GM18520 (cell line): ENCODE measurements around the gene ZFP91.

ENCODE experiments used
- ATAC-seq: cut with Tn5 transposase; IDR thresholded peaks from one replicate; pipeline ENCODE4 v1.9.1; 2021; ENCODE audit not compliant: unreplicated experiment

Gene ZFP91

DNA sequence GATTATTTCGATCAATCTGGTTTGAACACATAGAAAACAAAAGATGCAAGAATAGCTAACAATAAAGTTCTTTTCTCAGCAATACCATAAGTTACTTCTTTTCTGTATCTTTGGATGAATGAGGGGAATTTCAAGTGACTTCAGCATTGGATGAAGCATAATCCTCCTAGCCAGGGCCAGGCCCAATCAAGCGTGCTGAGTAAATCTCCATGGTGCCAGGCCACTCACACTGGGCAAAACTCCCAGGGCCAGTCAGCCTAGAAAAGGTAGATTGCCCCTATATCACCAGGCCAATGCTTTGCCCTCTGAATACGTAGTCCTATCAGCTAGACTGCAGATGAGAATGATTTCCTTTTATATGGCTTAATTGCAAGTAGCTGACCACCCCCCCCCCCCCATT, 49.6 kb downstream of the ZFP91 start:
- ATAC-seq, result no peak

DNA sequence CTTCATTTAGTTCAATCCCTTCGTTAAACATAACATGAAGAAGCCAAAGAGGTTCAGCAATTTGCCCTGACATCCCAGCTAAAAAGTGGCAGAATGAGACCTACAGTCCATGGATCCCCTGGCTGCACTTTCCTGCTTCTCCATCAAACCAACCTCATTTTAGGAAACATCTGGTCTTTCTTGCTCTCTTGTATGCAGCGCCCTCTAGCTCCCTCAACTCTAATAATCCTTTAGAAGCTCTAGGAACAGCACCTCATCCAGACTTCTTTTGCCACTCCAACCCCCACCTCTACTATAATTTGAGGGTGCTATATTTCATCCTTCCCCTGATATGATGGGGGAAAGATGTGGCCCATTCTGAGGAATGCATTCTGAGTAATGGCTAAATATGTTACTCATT, 51.0 kb downstream of the ZFP91 start:
- no peak for ATAC-seq

DNA sequence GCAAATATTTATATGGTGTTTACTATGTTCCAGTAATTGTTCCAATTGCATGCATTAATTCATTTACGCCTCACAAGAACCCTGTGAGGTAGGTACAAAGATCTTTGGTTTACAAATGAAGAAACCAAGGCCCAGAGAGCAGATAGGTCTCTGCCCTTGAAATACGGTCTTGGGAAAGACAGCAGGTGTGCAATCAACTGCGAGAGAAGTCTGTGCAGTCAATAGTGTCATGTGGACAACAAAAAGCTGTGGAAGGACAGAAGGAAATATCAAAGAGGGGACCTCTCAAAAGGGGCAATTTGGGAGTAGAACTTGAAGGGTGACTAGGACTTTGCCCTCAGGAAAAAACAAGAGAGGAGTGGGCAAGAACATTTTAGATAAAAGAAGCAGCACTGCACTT, 52.5 kb downstream of the ZFP91 start:
- ATAC-seq, result no peak

DNA sequence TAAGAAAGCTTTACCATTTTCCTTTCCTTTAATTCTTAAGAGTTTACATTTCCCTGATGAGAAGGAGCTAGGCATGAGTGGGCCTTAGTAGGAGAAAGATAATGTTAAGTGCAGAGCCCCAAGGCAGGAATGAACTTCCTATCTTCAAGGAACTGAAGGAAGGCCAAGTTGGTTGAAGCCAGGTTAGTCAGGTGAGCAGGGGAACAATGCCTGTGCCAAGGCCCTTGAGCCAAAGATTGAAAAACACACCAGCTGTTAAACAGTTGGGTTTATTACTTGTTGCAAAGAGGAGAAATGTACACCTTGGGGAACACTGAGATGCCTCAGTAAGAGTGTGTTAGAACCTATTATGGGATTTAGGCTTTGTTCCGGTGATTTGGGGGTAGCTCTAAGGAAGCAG, 53.6 kb downstream of the ZFP91 start:
- no peak for ATAC-seq

DNA sequence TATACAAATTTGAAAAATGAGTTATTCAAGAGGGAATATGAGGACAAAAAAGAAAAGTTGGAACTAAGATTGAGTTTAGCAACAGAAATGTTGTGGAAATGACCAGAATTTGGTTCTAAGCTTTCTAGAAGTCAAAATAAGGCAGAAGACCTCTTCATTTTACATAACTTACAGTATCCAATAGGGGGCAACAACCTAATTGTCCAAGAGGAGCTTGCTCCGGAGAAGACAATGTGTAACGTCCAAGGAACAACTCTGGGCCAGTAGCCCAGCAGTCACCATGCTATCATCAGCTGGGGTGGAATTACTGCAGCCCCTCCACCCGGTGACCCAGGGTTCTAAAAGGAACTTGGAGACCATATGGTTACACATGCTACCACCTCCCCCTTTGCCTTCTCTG, 57.7 kb downstream of the ZFP91 start:
- ATAC-seq, result no peak

DNA sequence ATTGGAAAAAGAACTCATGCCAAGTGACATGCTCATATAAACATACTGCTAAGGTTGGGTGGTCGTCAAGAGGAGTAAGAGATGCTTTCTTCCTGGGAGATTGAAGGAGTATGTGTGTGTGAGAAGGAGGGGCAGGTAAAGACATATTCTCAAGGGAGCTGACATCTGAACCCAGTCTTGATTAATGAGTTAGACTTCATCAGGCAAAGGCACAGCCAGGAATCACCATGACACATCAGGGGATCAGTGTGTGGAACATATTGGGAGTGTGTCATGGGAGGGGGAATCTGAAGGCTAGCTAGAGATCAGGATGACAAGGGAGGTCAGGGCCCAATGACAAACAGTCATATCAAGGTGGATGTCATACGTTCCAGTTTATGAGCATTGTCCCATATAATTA, 58.5 kb downstream of the ZFP91 start:
- ATAC-seq, result no peak

DNA sequence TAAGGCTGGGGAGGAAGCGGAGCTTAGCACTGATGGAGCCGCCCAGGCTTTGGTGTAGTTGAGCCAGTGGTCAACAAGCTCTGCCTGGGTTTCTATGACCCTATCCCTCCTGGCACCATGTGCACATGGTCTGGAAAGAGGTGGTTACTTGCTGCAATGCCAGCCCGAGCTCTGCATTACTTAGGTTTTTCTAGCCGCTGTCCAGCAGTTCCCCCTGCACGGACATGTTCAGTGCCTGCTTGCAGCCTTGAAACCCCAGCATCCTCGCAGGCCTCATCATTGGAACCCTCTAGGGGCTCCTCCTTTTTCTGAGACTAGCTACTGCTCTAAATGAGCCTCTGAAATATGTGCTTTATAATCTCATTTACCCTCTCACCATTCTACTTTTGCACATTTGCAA, 60.2 kb downstream of the ZFP91 start:
- ATAC-seq, result no peak

DNA sequence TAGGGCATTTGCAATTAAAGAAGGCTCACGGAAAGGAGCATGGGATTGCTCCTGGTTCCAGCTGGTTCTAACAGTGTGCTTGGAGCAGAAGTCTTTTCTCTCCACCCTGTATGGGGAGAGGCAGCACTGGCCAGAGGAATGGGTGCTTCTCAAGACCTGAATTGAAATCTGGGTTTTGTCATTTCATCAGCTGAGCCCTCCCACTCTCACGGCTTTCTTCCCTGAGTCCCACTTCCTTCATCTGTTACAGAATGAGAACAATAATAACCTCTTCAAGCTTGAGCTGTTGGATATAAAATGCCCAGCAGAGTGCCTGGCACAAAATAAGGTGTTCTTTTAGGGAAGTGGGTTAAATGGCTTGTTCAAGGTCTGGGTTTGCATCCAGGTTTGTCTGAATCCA, 60.8 kb downstream of the ZFP91 start:
- ATAC-seq, result no peak

DNA sequence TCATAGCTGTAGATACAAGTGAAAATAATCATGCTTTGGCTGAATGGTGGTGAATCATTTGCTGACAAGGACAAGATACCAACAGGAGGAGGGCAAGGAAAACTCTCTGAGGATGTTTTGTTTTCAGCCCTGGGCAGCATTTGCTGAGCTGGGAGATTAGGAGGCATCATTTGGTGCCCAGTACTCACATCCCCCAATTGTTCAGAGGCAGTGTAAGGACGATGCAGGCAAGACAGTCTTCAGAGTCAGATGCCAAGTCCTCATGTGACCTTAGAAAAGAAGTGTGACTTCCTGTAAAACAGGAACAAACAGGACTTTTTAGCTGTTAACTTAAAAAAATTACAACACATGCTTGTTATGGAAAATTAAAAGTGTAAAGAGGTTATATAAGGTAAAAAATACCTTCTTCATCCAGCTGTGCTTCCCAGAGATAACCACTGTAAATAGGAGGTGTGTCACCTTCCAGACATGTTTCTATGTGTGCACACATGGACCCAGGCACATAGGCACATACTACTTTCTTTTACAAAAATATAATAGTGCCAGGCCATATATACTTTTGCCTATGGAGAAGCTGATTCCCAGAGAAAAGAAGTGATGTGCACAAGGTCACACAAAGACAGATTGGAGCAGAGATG, 61.6 kb downstream of the ZFP91 start:
- no peak for ATAC-seq

DNA sequence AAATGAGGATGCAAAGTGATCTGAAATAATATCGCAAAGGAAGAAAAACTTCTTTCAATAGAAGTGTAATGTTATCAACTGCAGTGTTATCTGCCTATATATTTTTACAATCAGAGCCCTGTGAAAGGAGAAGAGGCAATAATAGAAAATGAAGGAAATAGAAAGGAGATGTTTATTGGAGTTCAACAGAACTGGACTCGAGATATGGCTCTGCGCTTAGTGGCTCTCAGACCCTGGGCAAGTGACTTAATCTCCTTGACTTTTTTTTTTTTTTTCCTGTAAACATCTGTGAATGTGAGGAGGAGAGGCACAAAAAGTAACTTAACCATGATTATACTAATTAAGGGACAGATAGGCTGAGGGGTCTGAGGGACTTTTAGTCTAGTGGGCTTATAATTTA, 62.5 kb downstream of the ZFP91 start:
- no peak for ATAC-seq

DNA sequence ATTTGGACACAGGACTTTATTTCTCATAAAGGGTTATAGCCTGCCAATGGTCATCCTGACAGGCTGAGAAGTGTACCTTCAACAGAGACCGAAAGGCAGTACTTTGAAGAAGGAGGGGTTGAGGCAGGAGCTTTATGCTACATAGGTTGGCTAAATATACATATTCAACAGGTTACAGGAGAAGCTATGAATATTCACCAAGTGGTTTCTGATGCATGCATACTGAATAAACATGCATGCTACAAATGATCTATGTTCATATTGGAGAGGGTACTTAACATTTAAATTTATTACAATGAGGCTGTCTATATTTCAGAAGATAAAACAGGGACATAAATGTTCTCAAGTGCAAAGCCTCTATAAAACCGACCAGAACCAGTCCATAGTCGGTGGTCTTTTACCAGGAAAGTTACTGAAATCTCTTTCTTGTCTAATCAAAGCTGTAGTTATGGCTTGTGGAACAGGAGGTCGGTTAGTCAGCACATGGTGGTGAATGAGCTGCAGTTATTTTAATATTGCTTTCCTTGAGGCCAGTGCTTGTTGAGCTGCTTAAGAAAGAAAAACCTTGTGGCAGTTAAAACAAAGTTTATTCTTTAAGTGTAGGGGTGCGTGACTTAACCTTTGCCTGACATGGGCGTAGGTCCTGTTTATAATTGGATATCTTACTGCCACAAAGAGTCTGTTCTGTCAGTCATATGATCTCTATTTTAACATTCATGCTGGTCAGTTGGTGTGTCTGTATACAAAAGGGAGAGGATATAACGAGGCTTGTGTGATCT, 63.1 kb downstream of the ZFP91 start:
- no peak for ATAC-seq

DNA sequence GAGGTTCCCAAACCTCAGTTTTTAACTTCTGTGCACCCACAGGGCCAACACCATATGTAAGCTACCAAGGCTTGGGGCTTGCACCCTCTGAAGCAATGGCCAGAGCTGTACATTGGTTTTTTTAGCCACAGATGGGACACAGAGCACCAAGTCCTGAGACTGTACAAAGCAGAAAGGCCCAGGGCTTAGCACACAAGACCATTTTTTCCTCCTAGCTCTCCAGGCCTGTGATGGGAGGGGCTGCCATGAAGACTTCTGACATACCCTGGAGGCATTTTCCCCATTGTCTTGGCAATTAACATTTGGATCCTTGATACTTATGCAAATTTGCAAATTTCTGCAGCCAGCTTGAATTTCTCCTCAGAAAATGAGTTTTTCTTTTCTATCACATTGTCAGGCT, 67.0 kb downstream of the ZFP91 start:
- ATAC-seq, result no peak

DNA sequence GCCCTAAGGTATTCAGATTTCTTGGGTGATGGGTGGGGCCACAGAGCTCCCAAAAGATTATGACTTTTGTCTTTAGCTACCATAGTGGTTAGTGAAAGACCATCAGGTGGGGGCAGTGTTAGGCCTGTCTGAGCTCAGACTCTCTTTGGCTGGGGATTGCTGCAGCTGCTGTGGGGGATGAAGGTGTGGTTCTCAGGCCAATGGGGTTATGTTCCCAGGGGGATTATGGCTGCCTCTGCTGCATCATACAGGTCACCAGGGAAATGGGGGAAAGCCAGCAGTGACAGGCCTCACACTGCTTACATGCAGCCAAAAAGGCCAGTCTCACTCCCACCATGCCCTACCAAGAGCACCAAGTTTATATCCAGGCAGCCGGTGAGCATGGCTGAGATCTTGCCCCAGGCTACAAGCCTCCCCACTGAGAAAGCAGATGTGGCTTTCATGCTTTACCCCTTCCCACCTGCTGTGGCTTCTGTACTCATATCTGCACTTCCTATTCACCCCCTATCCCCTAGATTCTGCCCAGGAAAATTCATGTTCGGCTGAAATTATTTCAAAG, 68.4 kb downstream of the ZFP91 start:
- ATAC-seq, result peak; percentile 84

DNA sequence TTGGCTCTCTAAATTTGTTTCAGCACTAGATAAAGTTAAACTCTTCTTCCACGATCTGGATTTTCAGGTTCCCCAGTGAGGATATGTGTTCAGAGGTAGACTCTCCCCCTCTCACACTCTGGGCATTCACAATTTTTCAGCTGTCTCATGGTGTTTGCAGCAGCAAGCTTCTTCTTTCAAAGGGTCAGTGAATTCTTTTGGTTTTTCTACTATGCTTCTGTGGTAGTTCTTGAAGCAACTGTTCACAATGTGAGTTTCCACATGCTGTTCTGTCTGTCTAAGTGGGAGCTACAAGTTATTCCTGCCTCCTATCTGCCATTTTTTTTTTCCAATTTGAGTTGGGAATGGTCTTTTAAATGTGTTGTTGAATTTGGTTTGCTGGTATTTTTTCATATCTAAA, 69.0 kb downstream of the ZFP91 start:
- ATAC-seq, result no peak

DNA sequence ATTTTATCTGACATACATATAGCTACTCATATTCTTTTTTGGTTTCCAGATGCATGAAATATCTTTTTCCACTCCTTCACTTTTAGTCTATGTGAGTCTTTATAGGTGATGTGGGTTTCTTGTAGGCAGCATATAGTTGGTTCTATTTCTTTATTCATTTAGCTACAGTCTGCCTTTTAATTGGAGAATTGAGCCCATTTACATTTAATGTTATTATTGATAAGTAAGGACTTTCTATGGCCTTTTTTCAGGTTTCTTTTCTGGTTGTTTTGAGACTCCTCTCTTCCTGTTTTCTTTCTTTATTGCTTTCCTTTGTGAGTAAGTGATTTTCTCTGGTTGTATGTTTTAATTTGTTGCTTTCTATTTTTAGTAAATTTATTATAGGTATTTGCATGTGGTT, 70.8 kb downstream of the ZFP91 start:
- ATAC-seq, result no peak

DNA sequence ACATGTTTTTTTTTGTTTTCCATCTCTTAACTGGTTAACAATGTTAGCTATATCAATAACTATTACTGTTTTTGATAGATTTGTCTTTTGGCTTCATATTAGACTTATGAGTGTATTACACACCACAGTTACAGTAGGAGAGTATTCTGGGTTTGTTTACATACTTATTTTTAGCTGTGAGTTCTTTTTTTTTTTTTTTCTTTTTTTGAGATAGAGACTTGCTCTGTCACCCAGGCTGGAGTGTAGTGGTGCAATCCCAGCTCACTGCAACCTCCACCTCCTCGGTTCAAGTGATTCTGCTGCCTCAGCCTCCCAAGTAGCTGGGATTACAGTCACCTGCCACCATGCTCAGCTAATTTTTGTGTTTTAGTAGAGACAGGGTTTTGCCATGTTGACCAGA, 71.6 kb downstream of the ZFP91 start:
- no peak for ATAC-seq

DNA sequence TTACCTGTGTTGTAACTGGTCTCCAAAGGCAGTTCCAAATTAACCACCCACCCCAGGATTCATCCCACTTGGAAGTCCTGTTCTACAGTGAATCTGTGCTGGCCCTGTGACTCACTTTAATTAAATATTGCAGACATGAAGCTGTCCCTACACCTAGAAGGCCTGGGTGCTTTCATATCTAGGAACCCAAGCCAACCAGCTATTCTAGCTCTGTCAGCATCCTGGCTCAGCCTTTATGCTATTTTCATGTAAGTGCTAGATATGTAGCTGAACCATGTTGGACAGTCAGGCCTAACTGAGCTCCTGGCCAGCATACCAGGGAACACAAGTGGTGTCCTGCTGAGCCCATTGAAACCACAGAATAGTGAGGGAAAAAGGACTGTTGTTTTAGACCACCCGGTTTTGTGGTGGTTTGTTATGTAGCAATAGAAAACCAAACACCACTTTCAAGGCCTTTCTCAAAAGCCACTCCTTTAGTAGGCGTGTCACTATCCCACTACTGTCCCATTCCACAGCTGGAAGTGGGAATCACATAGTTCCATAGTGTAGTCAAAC, 73.9 kb downstream of the ZFP91 start:
- no peak for ATAC-seq

DNA sequence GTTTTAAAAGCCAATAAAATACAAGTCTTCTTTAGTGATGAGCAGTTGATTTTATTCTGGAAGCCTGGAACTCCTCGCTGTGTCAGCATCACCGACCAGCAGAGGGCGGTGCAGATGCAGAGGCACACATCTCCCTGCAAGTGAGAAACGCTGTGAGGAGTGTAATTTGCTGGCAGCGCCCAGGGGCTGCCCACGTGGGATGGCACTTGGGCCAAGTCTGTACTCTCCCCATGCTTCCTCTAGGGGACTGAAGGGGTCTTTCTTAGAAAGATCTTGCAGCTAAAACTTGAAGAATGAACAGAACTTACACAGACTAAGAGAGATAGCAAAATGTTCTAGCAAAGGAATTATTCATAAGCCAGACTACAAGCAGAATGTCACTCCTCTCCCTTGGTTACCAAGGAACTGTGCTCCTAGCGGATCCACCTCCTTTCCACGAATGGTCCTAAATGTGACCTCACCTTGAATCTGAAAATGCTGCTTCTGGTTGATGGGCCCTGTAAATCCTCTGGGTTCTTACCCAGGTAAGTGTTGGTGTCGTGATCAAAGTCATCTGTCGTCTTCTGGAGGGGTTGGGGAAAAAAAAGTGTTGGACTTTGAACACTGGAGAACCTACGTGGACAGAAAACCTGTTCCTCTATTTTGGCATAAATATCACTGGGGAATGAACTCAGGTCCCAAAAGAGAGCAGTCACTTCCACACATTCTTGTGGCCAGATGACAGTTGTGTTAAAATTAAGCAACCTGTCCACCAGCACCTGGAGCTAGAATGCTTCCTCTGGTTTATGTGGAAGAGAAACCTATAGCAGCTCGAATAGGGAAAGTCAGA, 75.4 kb downstream of the ZFP91 start:
- ATAC-seq, result peak; percentile 93

DNA sequence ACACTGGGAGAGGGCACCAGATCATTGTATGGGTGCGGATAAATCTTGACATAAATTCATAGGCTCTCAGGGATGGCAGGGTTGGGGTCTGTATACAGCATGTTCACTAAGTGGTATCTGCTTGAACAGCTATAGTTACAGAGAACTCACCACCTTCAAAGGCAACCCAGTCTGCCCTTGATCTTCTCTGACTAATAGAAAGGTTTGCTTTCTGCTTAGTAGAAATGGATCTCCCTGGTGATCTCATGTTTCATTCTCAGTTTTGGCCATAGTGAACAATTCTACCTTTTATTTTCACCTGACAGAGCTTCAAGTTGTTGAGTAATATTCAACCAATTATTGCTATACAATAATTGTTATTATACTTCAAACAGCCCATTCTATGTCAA, 76.0 kb downstream of the ZFP91 start:
- no peak for ATAC-seq

DNA sequence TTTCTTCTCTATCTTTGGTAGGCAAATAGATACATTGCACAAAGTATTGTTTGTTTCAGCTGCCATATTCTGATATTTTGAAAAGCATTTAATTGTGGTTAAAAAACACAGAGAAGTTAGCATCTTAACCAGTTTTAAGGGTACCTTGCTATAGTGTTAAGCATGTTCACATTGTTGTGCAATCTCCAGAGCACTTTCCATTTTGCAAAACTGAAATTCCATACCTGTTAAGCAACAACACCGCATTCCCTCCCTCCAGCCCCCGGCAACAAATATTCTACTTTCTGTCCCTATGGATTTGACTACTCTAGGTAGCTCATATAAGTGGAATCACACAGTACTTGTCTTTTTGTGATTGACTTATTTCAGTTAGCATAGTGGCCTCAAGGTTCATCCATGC, 77.5 kb downstream of the ZFP91 start:
- ATAC-seq, result no peak

DNA sequence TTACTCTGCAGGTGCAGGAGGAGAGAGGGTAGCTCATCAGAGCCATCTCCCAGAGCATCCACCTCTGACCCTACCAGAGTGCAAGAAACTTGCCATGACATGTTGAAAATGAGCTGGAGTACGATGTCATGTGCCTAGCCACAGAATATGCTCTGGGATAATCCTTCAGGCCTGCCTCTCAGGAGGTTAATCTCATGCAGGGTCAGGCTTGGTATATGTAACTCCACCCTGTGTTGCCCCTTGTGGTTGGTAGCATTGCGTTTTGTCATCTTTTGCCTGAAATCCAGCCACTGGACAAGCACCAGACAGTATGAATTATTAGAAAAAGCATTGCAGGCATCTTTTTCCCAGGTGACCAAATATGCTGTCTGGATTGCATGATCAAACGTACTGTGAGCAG, 79.8 kb downstream of the ZFP91 start:
- no peak for ATAC-seq
